ENCODE results near the gene COA1. TPM values are rescaled to one million over a fixed set of nuclear protein-coding genes. Genes with fewer than 3 reads are reported as not detected.

The COA1 gene
- polyA plus RNA-seq, 1 donor (not counting 4 experiments of a cell fraction or from before 2014, with no cell fraction given), result 32.2 TPM

GRCh38 chr7:43750016-43750887, 20.9 kb upstream of the COA1 start:
- no peaks in the 10 kb centered on the region for H3K4me1 ChIP-seq (ENCODE audit: control insufficient read depth, extremely low read depth, insufficient read depth, low read length)
- dilution Hi-C loops (cut with MboI; ENCODE audit: extremely low pct_ligation_motif_present, low sequenced_read_pairs), result no loop called here
- FAIRE-seq (no peak), DNase-seq (ENCODE audit: low read depth, low spot score) (no peak)
- H3K36me3 ChIP-seq (ENCODE audit: control insufficient read depth in 2 of 2, extremely low read depth in 1 of 2, insufficient read depth in 2 of 2, low read length in 2 of 2), result no peaks in the 10 kb centered on the region
- H4K20me1 ChIP-seq (ENCODE audit: control insufficient read depth, extremely low read depth, insufficient read depth, low read length), result no peaks in the 10 kb centered on the region
- TF ChIP-seq CTCF (optimal IDR thresholded peaks at IDR 0.05 in 1 of 3, IDR thresholded peaks at IDR 0.05 in 1 of 3, conservative IDR thresholded peaks at IDR 0.05 in 1 of 3; ENCODE audit: extremely low read depth in 1 of 3, insufficient read depth in 2 of 3, low read length in 3 of 3), result no peak
- TF ChIP-seq EZH2 (IDR thresholded peaks at IDR 0.05; ENCODE audit: low read length), result no peak
- no peak overlapping the region for H3K27ac ChIP-seq (ENCODE audit: control insufficient read depth, insufficient read depth, low read length)
- no peak overlapping the region for H2AFZ ChIP-seq (ENCODE audit: control insufficient read depth, low read length)
- H3K4me3 ChIP-seq (ENCODE audit: control insufficient read depth in 2 of 3, extremely low read depth in 1 of 3, insufficient read depth in 2 of 3, low read depth in 1 of 3, low read length in 3 of 3), result no peak overlapping the region
- H3K4me2 ChIP-seq (ENCODE audit: control insufficient read depth, extremely low read depth, insufficient read depth, low read depth, low read length), result no peak overlapping the region
- H3K9me1 ChIP-seq (ENCODE audit: control insufficient read depth, extremely low read depth, insufficient read depth, low read length), result no peaks in the 10 kb centered on the region
- no peaks in the 10 kb centered on the region for H3K27me3 ChIP-seq (ENCODE audit: control insufficient read depth, extremely low read depth, insufficient read depth, low read length)
- no peaks in the 10 kb centered on the region for H3K79me2 ChIP-seq (ENCODE audit: control insufficient read depth, insufficient read depth, low read length)
- no peak overlapping the region for H3K9ac ChIP-seq (ENCODE audit: control insufficient read depth, extremely low read depth, insufficient read depth, low read length)
- H3K9me3 ChIP-seq (ENCODE audit: control insufficient read depth, low read depth, low read length), result no peaks in the 10 kb centered on the region

GRCh38 chr7:43749383-43749940, 20.1 kb upstream of the COA1 start:
- H4K20me1 ChIP-seq (ENCODE audit: control insufficient read depth, extremely low read depth, insufficient read depth, low read length), result no peaks in the 10 kb centered on the region
- no peaks in the 10 kb centered on the region for H3K9me3 ChIP-seq (ENCODE audit: control insufficient read depth, low read depth, low read length)
- DNase-seq (ENCODE audit: low read depth, low spot score) (no peak), FAIRE-seq (no peak)
- H3K4me1 ChIP-seq (ENCODE audit: control insufficient read depth, extremely low read depth, insufficient read depth, low read length), result no peaks in the 10 kb centered on the region
- H3K27ac ChIP-seq (ENCODE audit: control insufficient read depth, insufficient read depth, low read length), result no peak overlapping the region
- H3K36me3 ChIP-seq (ENCODE audit: control insufficient read depth in 2 of 2, extremely low read depth in 1 of 2, insufficient read depth in 2 of 2, low read length in 2 of 2), result no peaks in the 10 kb centered on the region
- no peak overlapping the region for H3K4me2 ChIP-seq (ENCODE audit: control insufficient read depth, extremely low read depth, insufficient read depth, low read depth, low read length)
- no peaks in the 10 kb centered on the region for H3K27me3 ChIP-seq (ENCODE audit: control insufficient read depth, extremely low read depth, insufficient read depth, low read length)
- H3K4me3 ChIP-seq (ENCODE audit: control insufficient read depth in 2 of 3, extremely low read depth in 1 of 3, insufficient read depth in 2 of 3, low read depth in 1 of 3, low read length in 3 of 3), result no peak overlapping the region
- H3K9ac ChIP-seq (ENCODE audit: control insufficient read depth, extremely low read depth, insufficient read depth, low read length), result no peak overlapping the region
- H2AFZ ChIP-seq (ENCODE audit: control insufficient read depth, low read length), result no peak overlapping the region
- H3K79me2 ChIP-seq (ENCODE audit: control insufficient read depth, insufficient read depth, low read length), result no peaks in the 10 kb centered on the region
- no peaks in the 10 kb centered on the region for H3K9me1 ChIP-seq (ENCODE audit: control insufficient read depth, extremely low read depth, insufficient read depth, low read length)
- dilution Hi-C loops (cut with MboI; ENCODE audit: extremely low pct_ligation_motif_present, low sequenced_read_pairs), result no loop called here
- TF ChIP-seq EZH2 (IDR thresholded peaks at IDR 0.05; ENCODE audit: low read length), result no peak
- TF ChIP-seq CTCF (optimal IDR thresholded peaks at IDR 0.05 in 1 of 3, IDR thresholded peaks at IDR 0.05 in 1 of 3, conservative IDR thresholded peaks at IDR 0.05 in 1 of 3; ENCODE audit: extremely low read depth in 1 of 3, insufficient read depth in 2 of 3, low read length in 3 of 3), result no peak
